Panc1 (cell line): Measurements from ENCODE around the gene GALNT4. TPM values are rescaled to one million over a fixed set of nuclear protein-coding genes. Genes with fewer than 3 reads are reported as not detected.

Experiments used
- ATAC-seq: fragments of 200-7000 bp; cut with Tn5 transposase; 2 replicates; pipeline ENCODE4 v1.9.1; 2020; ENCODE audit warnings: mild to moderate bottlenecking, moderate library complexity
- BruUV-seq: library from RNA; stranded (reverse); fragments of 400-500 nt; replicated peaks from 2 replicates; lab custom pipeline; 2021; lab: Mats Ljungman, UMichigan
- CTCF ChIA-PET: fragments of 300-600 bp; sonication (Branson Sonifier 250); formaldehyde crosslinking; loops from one replicate; lab custom pipeline; 2022; ENCODE audit warnings: antibody characterized with exemption; lab: Charles Lee
- POLR2A ChIA-PET: fragments of 300-600 bp; sonication (Branson Sonifier 250); formaldehyde crosslinking; loops from one replicate; lab custom pipeline; 2022; ENCODE audit warnings: antibody characterized with exemption; lab: Charles Lee
- DNase-seq: peaks from one replicate; pipeline ENCODE4 v3.0.0-alpha.2; 2010; ENCODE audit warnings: low read depth, low spot score
- H3K27ac ChIP-seq: 2 replicates; pipeline ENCODE4 v1.5.1; 2011; ENCODE audit warnings: mild to moderate bottlenecking, low read length, inconsistent platforms
- H3K27me3 ChIP-seq: fragments of 200-500 bp; sonication (Bioruptor generic); 2 replicates; pipeline ENCODE4 v1.6.0; 2014; ENCODE audit warnings: low read length, inconsistent platforms; ENCODE audit not compliant: control insufficient read depth, insufficient read depth
- H3K36me3 ChIP-seq: fragments of 200-500 bp; sonication (Bioruptor generic); 2 replicates; pipeline ENCODE4 v1.5.1; 2014; ENCODE audit warnings: inconsistent platforms, mild to moderate bottlenecking, low read length, moderate library complexity; ENCODE audit not compliant: control insufficient read depth, insufficient read depth
- H3K4me1 ChIP-seq: 2 replicates; pipeline ENCODE4 v1.5.1; 2011; ENCODE audit warnings: inconsistent platforms, mild to moderate bottlenecking, low read length, moderate library complexity; ENCODE audit not compliant: control insufficient read depth, insufficient read depth
- H3K4me3 ChIP-seq, 2 experiments: 2 replicates each; pipeline ENCODE4 v1.5.1; 2011 to 2012; ENCODE audit warnings: low read depth in 2 of 2, low read length in 2 of 2, mild to moderate bottlenecking in 2 of 2, inconsistent platforms in 1 of 2, moderate library complexity in 1 of 2
- H3K9me3 ChIP-seq: fragments of 200-500 bp; sonication (Bioruptor generic); 2 replicates; pipeline ENCODE4 v1.5.1; 2014; ENCODE audit warnings: low read depth, mild to moderate bottlenecking, inconsistent platforms, low read length, moderate library complexity; ENCODE audit not compliant: control insufficient read depth, insufficient read depth
- POLR2AphosphoS5 ChIP-seq: IDR thresholded peaks from 2 replicates; pipeline ENCODE4 v1.6.1; 2012; ENCODE audit warnings: mild to moderate bottlenecking, low read depth, low read length, moderate library complexity
- SIN3A ChIP-seq: IDR thresholded peaks from 2 replicates; pipeline ENCODE4 v1.6.1; 2012; ENCODE audit warnings: low read depth, mild to moderate bottlenecking, low read length, moderate library complexity, borderline replicate concordance; ENCODE audit not compliant: insufficient read depth
- TCF7L2 ChIP-seq: IDR thresholded peaks from 2 replicates; pipeline ENCODE4 v1.6.1; 2011; ENCODE audit warnings: mild to moderate bottlenecking, low read depth, low read length, inconsistent platforms
- in situ Hi-C: cut with HindIII; loops from 2 replicates; pipeline ENCODE4 v1.10.0; 2016; ENCODE audit warnings: low sequenced_read_pairs, low pct_unique_long_range_greater_than_20kb
- intact Hi-C: fragments of 100-400 bp; cut with micrococcal nuclease; formaldehyde crosslinking; loops from one replicate; pipeline ENCODE4 v1.10.0; 2022; ENCODE audit not compliant: unreplicated experiment
- total RNA-seq: library from RNA; stranded (reverse); gene quantifications from one replicate; pipeline ENCODE4 v1.2.1, GENCODE V29; 2021; ENCODE audit not compliant: unreplicated experiment
- TF ChIP-seq, protein P1 (sequence below): fragments of 450-650 bp; IDR thresholded peaks from 2 replicates; pipeline ENCODE4 v1.5.1; 2017; ENCODE audit warnings: mild to moderate bottlenecking
- TF ChIP-seq, protein P2 (sequence below), 2 experiments: IDR thresholded peaks; 2 replicates each; pipeline ENCODE4 v1.6.1; 2011 to 2012; ENCODE audit warnings: low read depth in 2 of 2, control low read depth in 1 of 2, low read length in 1 of 2, mild to moderate bottlenecking in 1 of 2, moderate library complexity in 1 of 2; ENCODE audit not compliant: insufficient read depth in 1 of 2

The GALNT4 gene
- total RNA-seq, 1 experiment from 2014 or later, result 5.1 TPM

DNA sequence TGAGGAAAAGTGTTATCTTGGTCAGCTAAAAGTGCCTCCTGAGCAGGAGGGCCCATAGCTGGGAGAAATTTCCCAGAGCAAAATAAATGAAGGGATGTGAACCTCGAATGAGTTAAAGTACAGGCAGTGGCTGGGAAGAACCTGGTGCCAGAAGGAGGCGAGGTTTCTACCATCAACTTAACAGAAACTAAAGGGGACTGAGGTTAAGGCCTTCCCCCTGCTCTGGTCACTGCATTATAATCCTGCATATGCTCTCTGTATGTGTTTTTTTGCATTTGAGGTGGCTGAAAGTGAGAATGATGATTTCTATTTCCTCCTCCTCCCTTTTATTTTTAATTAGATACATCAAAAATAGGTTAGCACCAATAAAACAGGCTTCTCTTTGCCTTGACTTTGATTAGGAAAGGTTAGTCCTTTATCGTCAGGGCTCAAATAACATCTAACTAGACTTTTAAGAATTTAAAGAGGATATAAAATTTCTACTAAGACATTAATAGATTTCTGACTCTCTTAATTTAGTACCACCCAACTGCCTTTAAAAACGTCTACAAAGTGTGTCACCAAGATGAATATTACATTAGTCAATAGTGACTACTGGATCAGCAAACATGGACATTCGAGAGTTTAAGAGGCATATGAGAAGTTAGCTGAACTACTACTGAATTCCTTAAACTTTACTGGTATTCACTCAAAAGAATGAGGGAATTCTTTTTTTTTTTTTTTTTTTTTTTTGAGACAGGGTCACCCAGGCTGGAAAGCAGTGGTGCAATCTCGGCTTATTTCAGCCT is 49.2 kb downstream of the GALNT4 start:
- Histone ChIP-seq H3K27me3 (no peaks in the 10 kb centered on the region), H3K36me3 (no peaks in the 10 kb centered on the region), H3K27ac (no peak overlapping the region), H3K4me3 (no peak overlapping the region), H3K9me3 (no peaks in the 10 kb centered on the region), H3K4me1 (no peaks in the 10 kb centered on the region)
- ATAC-seq (no peak), DNase-seq (no peak)
- TF ChIP-seq TCF7L2, result no peak
- TF ChIP-seq POLR2AphosphoS5, result no peak
- TF ChIP-seq, protein P1, sequence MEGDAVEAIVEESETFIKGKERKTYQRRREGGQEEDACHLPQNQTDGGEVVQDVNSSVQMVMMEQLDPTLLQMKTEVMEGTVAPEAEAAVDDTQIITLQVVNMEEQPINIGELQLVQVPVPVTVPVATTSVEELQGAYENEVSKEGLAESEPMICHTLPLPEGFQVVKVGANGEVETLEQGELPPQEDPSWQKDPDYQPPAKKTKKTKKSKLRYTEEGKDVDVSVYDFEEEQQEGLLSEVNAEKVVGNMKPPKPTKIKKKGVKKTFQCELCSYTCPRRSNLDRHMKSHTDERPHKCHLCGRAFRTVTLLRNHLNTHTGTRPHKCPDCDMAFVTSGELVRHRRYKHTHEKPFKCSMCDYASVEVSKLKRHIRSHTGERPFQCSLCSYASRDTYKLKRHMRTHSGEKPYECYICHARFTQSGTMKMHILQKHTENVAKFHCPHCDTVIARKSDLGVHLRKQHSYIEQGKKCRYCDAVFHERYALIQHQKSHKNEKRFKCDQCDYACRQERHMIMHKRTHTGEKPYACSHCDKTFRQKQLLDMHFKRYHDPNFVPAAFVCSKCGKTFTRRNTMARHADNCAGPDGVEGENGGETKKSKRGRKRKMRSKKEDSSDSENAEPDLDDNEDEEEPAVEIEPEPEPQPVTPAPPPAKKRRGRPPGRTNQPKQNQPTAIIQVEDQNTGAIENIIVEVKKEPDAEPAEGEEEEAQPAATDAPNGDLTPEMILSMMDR, result no peak
- TF ChIP-seq, protein P2, sequence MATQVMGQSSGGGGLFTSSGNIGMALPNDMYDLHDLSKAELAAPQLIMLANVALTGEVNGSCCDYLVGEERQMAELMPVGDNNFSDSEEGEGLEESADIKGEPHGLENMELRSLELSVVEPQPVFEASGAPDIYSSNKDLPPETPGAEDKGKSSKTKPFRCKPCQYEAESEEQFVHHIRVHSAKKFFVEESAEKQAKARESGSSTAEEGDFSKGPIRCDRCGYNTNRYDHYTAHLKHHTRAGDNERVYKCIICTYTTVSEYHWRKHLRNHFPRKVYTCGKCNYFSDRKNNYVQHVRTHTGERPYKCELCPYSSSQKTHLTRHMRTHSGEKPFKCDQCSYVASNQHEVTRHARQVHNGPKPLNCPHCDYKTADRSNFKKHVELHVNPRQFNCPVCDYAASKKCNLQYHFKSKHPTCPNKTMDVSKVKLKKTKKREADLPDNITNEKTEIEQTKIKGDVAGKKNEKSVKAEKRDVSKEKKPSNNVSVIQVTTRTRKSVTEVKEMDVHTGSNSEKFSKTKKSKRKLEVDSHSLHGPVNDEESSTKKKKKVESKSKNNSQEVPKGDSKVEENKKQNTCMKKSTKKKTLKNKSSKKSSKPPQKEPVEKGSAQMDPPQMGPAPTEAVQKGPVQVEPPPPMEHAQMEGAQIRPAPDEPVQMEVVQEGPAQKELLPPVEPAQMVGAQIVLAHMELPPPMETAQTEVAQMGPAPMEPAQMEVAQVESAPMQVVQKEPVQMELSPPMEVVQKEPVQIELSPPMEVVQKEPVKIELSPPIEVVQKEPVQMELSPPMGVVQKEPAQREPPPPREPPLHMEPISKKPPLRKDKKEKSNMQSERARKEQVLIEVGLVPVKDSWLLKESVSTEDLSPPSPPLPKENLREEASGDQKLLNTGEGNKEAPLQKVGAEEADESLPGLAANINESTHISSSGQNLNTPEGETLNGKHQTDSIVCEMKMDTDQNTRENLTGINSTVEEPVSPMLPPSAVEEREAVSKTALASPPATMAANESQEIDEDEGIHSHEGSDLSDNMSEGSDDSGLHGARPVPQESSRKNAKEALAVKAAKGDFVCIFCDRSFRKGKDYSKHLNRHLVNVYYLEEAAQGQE (IDR thresholded peaks at IDR 0.05; ENCODE audit: insufficient read depth in 1 of 2, low read depth in 2 of 2, low read length in 1 of 2), result no peak
- no peak for TF ChIP-seq SIN3A
- POLR2A ChIA-PET, result no interaction called here
- intact Hi-C loops (loop anchor here (5.0 kb wide), 1 partner anchor 37 kb away; no protein-coding TSS in a partner anchor), in situ Hi-C loops (no loop called here)
- BruUV-seq, result no TSS peak
- CTCF ChIA-PET, result no interaction called here

DNA sequence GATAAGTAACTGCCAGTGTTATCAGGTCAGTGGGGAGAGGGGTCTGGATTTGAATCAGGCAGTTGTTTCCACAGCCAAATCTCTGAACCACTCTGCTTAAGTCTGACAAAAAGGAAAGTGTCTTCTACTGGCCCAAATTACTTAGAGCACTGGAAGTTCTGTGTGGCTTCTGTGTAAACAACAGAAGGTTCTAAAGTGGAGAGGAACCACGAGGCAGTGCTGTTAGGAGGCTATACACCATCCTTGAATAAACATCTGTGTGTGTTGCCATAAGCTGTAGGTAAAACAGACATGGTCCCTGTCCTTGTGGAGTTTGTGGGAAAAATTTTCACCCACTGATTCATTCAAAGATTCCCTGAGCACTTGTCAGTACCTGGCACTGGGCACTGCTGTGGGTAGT is 50.0 kb downstream of the GALNT4 start:
- H3K4me3 ChIP-seq, result no peak overlapping the region
- DNase-seq (no peak), ATAC-seq (no peak)
- no peaks in the 10 kb centered on the region for H3K36me3 ChIP-seq
- in situ Hi-C loops (no loop called here), intact Hi-C loops (loop anchor here (5.0 kb wide), 1 partner anchor 38 kb away; no protein-coding TSS in a partner anchor)
- no peak overlapping the region for H3K27ac ChIP-seq
- no TSS peak for BruUV-seq
- TF ChIP-seq POLR2AphosphoS5, result no peak
- TF ChIP-seq SIN3A, result no peak
- TF ChIP-seq, protein P2 (IDR thresholded peaks at IDR 0.05; ENCODE audit: insufficient read depth in 1 of 2, low read depth in 2 of 2, low read length in 1 of 2), result no peak
- no peak for TF ChIP-seq TCF7L2
- TF ChIP-seq, protein P1, result no peak
- ChIA-PET POLR2A (no interaction called here), CTCF (no interaction called here)
- no peaks in the 10 kb centered on the region for H3K4me1 ChIP-seq
- H3K9me3 ChIP-seq, result no peaks in the 10 kb centered on the region
- no peaks in the 10 kb centered on the region for H3K27me3 ChIP-seq
